Left hindlimb (tissue), 1 donor: ENCODE measurements around the gene ZFPL1.

Source experiments
- DNase-seq: peaks from one replicate; pipeline ENCODE4 v3.0.0-alpha.2; 2018

ZFPL1 gene

GRCh38 chr11:65083834-65084597 is at the start of gene ZFPL1, which contains the start of gene CDCA5:
Gene ZFPL1, plus strand, starts transcription at chr11:65084222. Its CDS starts 477 bp downstream, at chr11:65084699.
Gene CDCA5, minus strand, starts transcription at chr11:65084040. Its CDS starts 62 bp downstream, at chr11:65083978.
- peak; percentile 97 for DNase-seq

GRCh38 chr11:65034423-65034822 is 49.6 kb upstream of the ZFPL1 start:
- DNase-seq: no peak

- no peak for DNase-seq
Measured at GRCh38 chr11:65035579-65035978, 48.4 kb upstream of the ZFPL1 start.

GRCh38 chr11:65036931-65037330 is 47.1 kb upstream of the ZFPL1 start:
- DNase-seq: no peak

GRCh38 chr11:65040520-65040846 is 43.5 kb upstream of the ZFPL1 start:
- no peak for DNase-seq

- peak; percentile 93 for DNase-seq
Measured at GRCh38 chr11:65040847-65041622, 43.0 kb upstream of the ZFPL1 start, which contains the start of gene SAC3D1. Gene SAC3D1, plus strand, starts transcription at chr11:65041210. Its CDS starts 83 bp downstream, at chr11:65041293.

GRCh38 chr11:65042891-65043290 is 41.1 kb upstream of the ZFPL1 start:
- no peak for DNase-seq

GRCh38 chr11:65043881-65044501 is 40.0 kb upstream of the ZFPL1 start:
- DNase-seq: no peak

GRCh38 chr11:65045061-65045460 is 39.0 kb upstream of the ZFPL1 start:
- DNase-seq: no peak

- no peak for DNase-seq
Measured at GRCh38 chr11:65045728-65046127, 38.3 kb upstream of the ZFPL1 start.

GRCh38 chr11:65047581-65048422 is 36.2 kb upstream of the ZFPL1 start:
- DNase-seq: peak; percentile 72

- no peak for DNase-seq
Measured at GRCh38 chr11:65051398-65051858, 32.6 kb upstream of the ZFPL1 start.

GRCh38 chr11:65053827-65054508 is 30.1 kb upstream of the ZFPL1 start:
- DNase-seq: no peak

- DNase-seq: no peak
Measured at GRCh38 chr11:65055538-65055937, 28.5 kb upstream of the ZFPL1 start.

GRCh38 chr11:65056999-65057398 is 27.0 kb upstream of the ZFPL1 start:
- DNase-seq: no peak

GRCh38 chr11:65057526-65057925 is 26.5 kb upstream of the ZFPL1 start:
- DNase-seq: no peak

- DNase-seq: no peak
Measured at GRCh38 chr11:65058012-65058411, 26.0 kb upstream of the ZFPL1 start.

- no peak for DNase-seq
Measured at GRCh38 chr11:65058419-65059054, 25.5 kb upstream of the ZFPL1 start, which contains the start of gene NAALADL1. Gene NAALADL1, minus strand, starts transcription at chr11:65058553. Its CDS starts 32 bp downstream, at chr11:65058521.

- DNase-seq: no peak
Measured at GRCh38 chr11:65059523-65059922, 24.5 kb upstream of the ZFPL1 start.

- no peak for DNase-seq
Measured at GRCh38 chr11:65059959-65060824, 23.8 kb upstream of the ZFPL1 start.
